B cell (primary cell): ENCODE data around the gene PELI1. TPM values are rescaled to one million over a fixed set of nuclear protein-coding genes. Genes with fewer than 3 reads are reported as not detected.

Experiments
- ATAC-seq: fragments of 200-7000 bp; cut with Tn5 transposase; one replicate; pipeline ENCODE4 v1.10.0; 2021; ENCODE audit warnings: low read depth, mild to moderate bottlenecking, moderate number of reproducible peaks, moderate library complexity
- CTCF ChIA-PET: fragments of 350-600 bp; sonication (Branson Sonifier 250); formaldehyde crosslinking; loops from one replicate; lab custom pipeline; 2021; ENCODE audit warnings: antibody characterized with exemption, inconsistent platforms; lab: Charles Lee
- POLR2A ChIA-PET: fragments of 350-600 bp; sonication (Branson Sonifier 250); formaldehyde crosslinking; loops from one replicate; lab custom pipeline; 2021; ENCODE audit warnings: antibody characterized with exemption; lab: Charles Lee
- DNase-seq: peaks from one replicate; pipeline ENCODE4 v3.0.0; 2013
- H2AFZ ChIP-seq: 2 replicates; pipeline ENCODE4 v1.6.1; 2012; ENCODE audit warnings: mild to moderate bottlenecking, low read depth, low read length; ENCODE audit not compliant: insufficient read depth, poor library complexity, severe bottlenecking
- H3K27ac ChIP-seq, 2 donors: 1 replicate in 1 of 2; 2 replicates in 1 of 2; pipeline ENCODE4 v1.5.1; 2012 to 2013; ENCODE audit warnings: low read length in 2 of 2, mild to moderate bottlenecking in 2 of 2, moderate library complexity in 1 of 2
- H3K27me3 ChIP-seq, 4 experiments: fragments of 200-600 bp in 1 of 4; sonication (generic) in 1 of 4; replicated peaks in 1 of 4; 1 replicate in 2 of 4; 2 replicates in 2 of 4; pipeline versions ENCODE4 v1.6.1 to v1.7.0; 2013 to 2016; ENCODE audit warnings: low read length in 3 of 4, mild to moderate bottlenecking in 2 of 4, mixed read lengths in 1 of 4, moderate library complexity in 1 of 4; ENCODE audit not compliant: insufficient read depth in 4 of 4, control insufficient read depth in 3 of 4; ENCODE audit errors: control extremely low read depth in 1 of 4
- H3K36me3 ChIP-seq, 2 experiments: replicated peaks in 1 of 2; 1 replicate in 1 of 2; 2 replicates in 1 of 2; pipeline versions ENCODE4 v1.6.1 to v1.7.1; 2013; ENCODE audit warnings: low read length in 1 of 2; ENCODE audit not compliant: insufficient read depth in 2 of 2, control insufficient read depth in 1 of 2; ENCODE audit errors: control extremely low read depth in 1 of 2, extremely low read depth in 1 of 2
- H3K4me1 ChIP-seq, 2 donors: fragments of 200-600 bp in 1 of 2; sonication (generic) in 1 of 2; 1 replicate in 1 of 2; 2 replicates in 1 of 2; pipeline versions ENCODE4 v1.5.1 to v1.6.1; 2013 to 2017; ENCODE audit warnings: low read length in 2 of 2; ENCODE audit not compliant: control insufficient read depth in 2 of 2, insufficient read depth in 2 of 2
- H3K4me2 ChIP-seq: replicated peaks from 2 replicates; pipeline ENCODE3; 2012; ENCODE audit warnings: mild to moderate bottlenecking, low read depth, low read length; ENCODE audit not compliant: poor library complexity, severe bottlenecking
- H3K4me3 ChIP-seq, 5 experiments: fragments of 200-600 bp in 1 of 5; sonication (generic) in 1 of 5; 1 replicate in 3 of 5; 2 replicates in 2 of 5; pipeline versions ENCODE4 v1.5.1 to v1.7.0; 2011 to 2016; ENCODE audit warnings: low read length in 4 of 5, mild to moderate bottlenecking in 4 of 5, low read depth in 2 of 5, control low read depth in 1 of 5, moderate library complexity in 1 of 5; ENCODE audit not compliant: insufficient read depth in 1 of 5; ENCODE audit errors: control extremely low read depth in 1 of 5, extremely low read depth in 1 of 5
- H3K79me2 ChIP-seq: fragments of 200-600 bp; sonication (generic); one replicate; pipeline ENCODE4 v1.6.0; 2016; ENCODE audit warnings: low read length; ENCODE audit not compliant: control insufficient read depth, insufficient read depth
- H3K9ac ChIP-seq: fragments of 200-600 bp; sonication (generic); 2 replicates; pipeline ENCODE4 v1.6.1; 2017; ENCODE audit warnings: mild to moderate bottlenecking, low read length, moderate library complexity
- H3K9me3 ChIP-seq, 3 donors: one replicate each; pipeline versions ENCODE4 v1.6.1 to v1.7.1; 2013; ENCODE audit warnings: low read length in 2 of 3; ENCODE audit not compliant: control insufficient read depth in 2 of 3, insufficient read depth in 1 of 3; ENCODE audit errors: control extremely low read depth in 1 of 3
- H4K20me1 ChIP-seq: 2 replicates; pipeline ENCODE4 v1.6.0; 2012; ENCODE audit warnings: mild to moderate bottlenecking, low read length; ENCODE audit not compliant: insufficient read depth, control insufficient read depth, poor library complexity, severe bottlenecking
- H3K27ac Mint-ChIP-seq: one replicate; pipeline ENCODE4 v1.8.0; 2021; ENCODE audit warnings: mixed read lengths
- H3K27me3 Mint-ChIP-seq: one replicate; pipeline ENCODE4 v1.8.0; 2021; ENCODE audit warnings: mixed read lengths
- H3K4me1 Mint-ChIP-seq: one replicate; pipeline ENCODE4 v1.8.0; 2021; ENCODE audit warnings: mixed read lengths
- H3K4me3 Mint-ChIP-seq: one replicate; pipeline ENCODE4 v1.8.0; 2021; ENCODE audit warnings: mixed read lengths
- H3K9me3 Mint-ChIP-seq: one replicate; pipeline ENCODE4 v1.8.0; 2022; ENCODE audit warnings: mixed read lengths; ENCODE audit not compliant: insufficient read depth
- EZH2 ChIP-seq: IDR thresholded peaks from 2 replicates; pipeline ENCODE4 v1.6.1; 2012; ENCODE audit warnings: borderline replicate concordance, low read depth, mild to moderate bottlenecking, moderate library complexity, low read length; ENCODE audit not compliant: insufficient read depth, poor library complexity, severe bottlenecking
- WGBS: methylation state at CpG from one replicate; pipeline ENCODE4 v1.1.5; 2013; ENCODE audit warnings: missing lambda C conversion rate; ENCODE audit not compliant: insufficient coverage; 5-methylcytosine and 5-hydroxymethylcytosine counted together
- intact Hi-C: fragments of 100-400 bp; cut with micrococcal nuclease; formaldehyde crosslinking; loops from one replicate; pipeline ENCODE4 v1.10.0; 2022
- polyA plus RNA-seq: library from polyadenylated mRNA; depleted of rRNA; stranded (reverse); fragments of >200 nt; gene quantifications from 2 replicates; pipeline ENCODE4 v1.2.3, GENCODE V29; 2012
- total RNA-seq, 2 donors: library from RNA; stranded (reverse); fragments of 120-200 nt in 1 of 2; gene quantifications; 1 replicate in 1 of 2; 2 replicates in 1 of 2; pipeline versions ENCODE4 v1.2.3 to v1.2.4, GENCODE V29; 2013 to 2022
- TF ChIP-seq, protein P1 (sequence below): fragments of 200-600 bp; IDR thresholded peaks from one replicate; pipeline ENCODE4 v1.8.0; 2022; ENCODE audit warnings: antibody characterized with exemption, mild to moderate bottlenecking

Gene PELI1
- total and polyA plus RNA-seq, 2 donors (not counting 1 experiment from before 2014, with no cell fraction given), result 45.3 to 115 TPM

GRCh38 chr2:64151476-64151875, 7.3 kb upstream of the PELI1 start:
- no peaks in the 10 kb centered on the region for H4K20me1 ChIP-seq
- Mint-ChIP-seq H3K27me3 (no peaks in the 10 kb centered on the region), H3K9me3 (no peaks in the 10 kb centered on the region), H3K27ac (no peak overlapping the region), H3K4me1 (no peaks in the 10 kb centered on the region), H3K4me3 (no peak overlapping the region)
- no peak overlapping the region for H2AFZ ChIP-seq
- 83% methylated on average over 1 of the region's 1 CpG for WGBS
- no peak overlapping the region for H3K27ac ChIP-seq
- no peak for ATAC-seq
- no peak overlapping the region for H3K9ac ChIP-seq
- no peak overlapping the region for H3K4me2 ChIP-seq
- no peaks in the 10 kb centered on the region for H3K79me2 ChIP-seq
- peaks cover 0 to 1% (median 0%) of the 10 kb centered on the region in 3 donors for H3K9me3 ChIP-seq
- no peaks in the 10 kb centered on the region for H3K4me1 ChIP-seq
- TF ChIP-seq EZH2, result no peak
- TF ChIP-seq, protein P1, sequence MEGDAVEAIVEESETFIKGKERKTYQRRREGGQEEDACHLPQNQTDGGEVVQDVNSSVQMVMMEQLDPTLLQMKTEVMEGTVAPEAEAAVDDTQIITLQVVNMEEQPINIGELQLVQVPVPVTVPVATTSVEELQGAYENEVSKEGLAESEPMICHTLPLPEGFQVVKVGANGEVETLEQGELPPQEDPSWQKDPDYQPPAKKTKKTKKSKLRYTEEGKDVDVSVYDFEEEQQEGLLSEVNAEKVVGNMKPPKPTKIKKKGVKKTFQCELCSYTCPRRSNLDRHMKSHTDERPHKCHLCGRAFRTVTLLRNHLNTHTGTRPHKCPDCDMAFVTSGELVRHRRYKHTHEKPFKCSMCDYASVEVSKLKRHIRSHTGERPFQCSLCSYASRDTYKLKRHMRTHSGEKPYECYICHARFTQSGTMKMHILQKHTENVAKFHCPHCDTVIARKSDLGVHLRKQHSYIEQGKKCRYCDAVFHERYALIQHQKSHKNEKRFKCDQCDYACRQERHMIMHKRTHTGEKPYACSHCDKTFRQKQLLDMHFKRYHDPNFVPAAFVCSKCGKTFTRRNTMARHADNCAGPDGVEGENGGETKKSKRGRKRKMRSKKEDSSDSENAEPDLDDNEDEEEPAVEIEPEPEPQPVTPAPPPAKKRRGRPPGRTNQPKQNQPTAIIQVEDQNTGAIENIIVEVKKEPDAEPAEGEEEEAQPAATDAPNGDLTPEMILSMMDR, result no peak
- no peaks in the 10 kb centered on the region for H3K36me3 ChIP-seq
- intact Hi-C loops, result no loop called here
- H3K27me3 ChIP-seq, result no peaks in the 10 kb centered on the region
- ChIA-PET POLR2A (interaction anchor here (0.9 kb wide), 1 partner anchor 9 kb away, joined by 3 read pairs; no protein-coding TSS in a partner anchor), CTCF (no interaction called here)
- no peak for DNase-seq
- H3K4me3 ChIP-seq, result no peak overlapping the region

DNA sequence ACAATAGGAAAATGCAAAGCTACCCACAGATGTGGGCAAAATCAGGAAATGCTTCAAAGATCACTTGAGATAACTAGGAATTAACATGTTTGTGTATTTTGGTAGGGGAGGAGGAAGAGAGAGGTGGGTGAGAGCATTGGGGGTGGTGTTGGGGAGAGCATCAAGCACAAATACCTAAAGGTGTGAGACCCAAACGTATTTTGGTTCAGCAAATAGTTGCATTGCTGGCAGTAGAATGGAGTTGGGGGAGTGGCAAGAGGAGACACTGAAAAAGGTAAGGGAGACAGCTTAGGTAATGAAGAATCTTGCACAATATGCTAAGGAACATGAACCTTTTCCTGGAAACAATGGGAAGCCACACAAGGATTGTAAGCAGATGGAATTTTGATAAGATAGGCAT, 1.5 kb upstream of the PELI1 start:
- ATAC-seq (no peak), DNase-seq (no peak)
- Histone ChIP-seq H3K4me2 (no peak overlapping the region), H3K79me2 (peaks cover 38% of the 10 kb centered on the region), H3K27me3 (no peaks in the 10 kb centered on the region), H3K9me3 (no peaks in the 10 kb centered on the region), H3K9ac (no peak overlapping the region), H3K27ac (no peak overlapping the region), H3K4me3 (no peak overlapping the region), H2AFZ (no peak overlapping the region), H3K4me1 (peaks cover 16 to 18% of the 10 kb centered on the region in 2 donors), H3K36me3 (no peaks in the 10 kb centered on the region), H4K20me1 (peaks cover 4% of the 10 kb centered on the region)
- no peaks in the 10 kb centered on the region for H3K27me3 Mint-ChIP-seq
- no peaks in the 10 kb centered on the region for H3K9me3 Mint-ChIP-seq
- WGBS, result 75% methylated on average over 1 of the region's 1 CpG
- ChIA-PET CTCF (interaction anchor here (1.5 to 1.8 kb wide), 2 partner anchors 96 to 186 kb away, joined by 6 read pairs; no protein-coding TSS in a partner anchor), POLR2A (no interaction called here)
- intact Hi-C loops, result loop anchor here (2.0 to 10.0 kb wide), 3 partner anchors 619 to 985 kb away; partner anchors contain the start of genes CEP68 and RAB1A
- H3K4me1 Mint-ChIP-seq, result peaks cover 24% of the 10 kb centered on the region
- H3K27ac Mint-ChIP-seq, result no peak overlapping the region
- TF ChIP-seq, protein P1, result no peak
- no peak for TF ChIP-seq EZH2
- H3K4me3 Mint-ChIP-seq, result no peak overlapping the region
